Medulla oblongata (tissue), 1 donor: ENCODE measurements around the gene ZNF777.

ENCODE experiments used
- DNase-seq: peaks from one replicate; pipeline ENCODE4 v3.0.0-alpha.2; 2015; ENCODE audit errors: extremely low spot score

The ZNF777 gene

GRCh38 chr7:149476791-149477190 is 15.9 kb upstream of the ZNF777 start:
- no peak for DNase-seq

GRCh38 chr7:149475121-149476045 is 14.5 kb upstream of the ZNF777 start:
- DNase-seq = no peak

GRCh38 chr7:149474309-149475120 is 13.7 kb upstream of the ZNF777 start:
- no peak for DNase-seq

- no peak for DNase-seq
These were observed 12.4 kb upstream of the ZNF777 start for GRCh38 chr7:149473251-149473650.

- DNase-seq = no peak
These were observed 10.6 kb upstream of the ZNF777 start for GRCh38 chr7:149471289-149471953.

GRCh38 chr7:149469806-149470205 is 8.9 kb upstream of the ZNF777 start:
- no peak for DNase-seq

GRCh38 chr7:149468208-149468607 is 7.3 kb upstream of the ZNF777 start:
- no peak for DNase-seq

GRCh38 chr7:149467321-149467859 is 6.5 kb upstream of the ZNF777 start:
- no peak for DNase-seq

- DNase-seq = no peak
These were observed 5.5 kb upstream of the ZNF777 start for GRCh38 chr7:149466364-149466763.

GRCh38 chr7:149463500-149464161 is 2.8 kb upstream of the ZNF777 start:
- DNase-seq = no peak

GRCh38 chr7:149462101-149462520 is 1.2 kb upstream of the ZNF777 start:
- no peak for DNase-seq

- DNase-seq = no peak
These were observed 1.1 kb downstream of the ZNF777 start for GRCh38 chr7:149459540-149460452.

GRCh38 chr7:149459201-149459539 is 1.7 kb downstream of the ZNF777 start:
- DNase-seq = no peak

- no peak for DNase-seq
These were observed 2.6 kb downstream of the ZNF777 start for GRCh38 chr7:149458235-149458634.

GRCh38 chr7:149457766-149458165 is 3.1 kb downstream of the ZNF777 start:
- no peak for DNase-seq

GRCh38 chr7:149456506-149457421 is 4.1 kb downstream of the ZNF777 start:
- DNase-seq = no peak

- no peak for DNase-seq
These were observed 5.5 kb downstream of the ZNF777 start for GRCh38 chr7:149455175-149455950.

- DNase-seq = no peak
These were observed 6.1 kb downstream of the ZNF777 start for GRCh38 chr7:149454750-149455149.

- no peak for DNase-seq
These were observed 6.9 kb downstream of the ZNF777 start for GRCh38 chr7:149454006-149454405.
